RPMI7951 (cell line): Measurements from ENCODE around the gene UCK2. TPM values are rescaled to one million over a fixed set of nuclear protein-coding genes. Genes with fewer than 3 reads are reported as not detected.
A peak's percentile ranks its signal among the peaks of the same experiment; 100 is the strongest.
"Not testable (repeated sequence)": the region's sequence is repeated elsewhere in the genome, so short reads cannot be mapped to it uniquely, and the experiment has no call there.

Experiments
- DNase-seq: peaks from one replicate; pipeline ENCODE4 v3.0.0-alpha.2; 2012; ENCODE audit warnings: low read depth
- total RNA-seq: library from RNA; depleted of rRNA; stranded (reverse); fragments of >200 nt; shearing (Covaris generic); gene quantifications from 2 replicates; pipeline ENCODE4 v1.2.3, GENCODE V29; 2014; rRNA removed

Gene UCK2
- total RNA-seq = 106 and 112 TPM in 2 replicates

DNA sequence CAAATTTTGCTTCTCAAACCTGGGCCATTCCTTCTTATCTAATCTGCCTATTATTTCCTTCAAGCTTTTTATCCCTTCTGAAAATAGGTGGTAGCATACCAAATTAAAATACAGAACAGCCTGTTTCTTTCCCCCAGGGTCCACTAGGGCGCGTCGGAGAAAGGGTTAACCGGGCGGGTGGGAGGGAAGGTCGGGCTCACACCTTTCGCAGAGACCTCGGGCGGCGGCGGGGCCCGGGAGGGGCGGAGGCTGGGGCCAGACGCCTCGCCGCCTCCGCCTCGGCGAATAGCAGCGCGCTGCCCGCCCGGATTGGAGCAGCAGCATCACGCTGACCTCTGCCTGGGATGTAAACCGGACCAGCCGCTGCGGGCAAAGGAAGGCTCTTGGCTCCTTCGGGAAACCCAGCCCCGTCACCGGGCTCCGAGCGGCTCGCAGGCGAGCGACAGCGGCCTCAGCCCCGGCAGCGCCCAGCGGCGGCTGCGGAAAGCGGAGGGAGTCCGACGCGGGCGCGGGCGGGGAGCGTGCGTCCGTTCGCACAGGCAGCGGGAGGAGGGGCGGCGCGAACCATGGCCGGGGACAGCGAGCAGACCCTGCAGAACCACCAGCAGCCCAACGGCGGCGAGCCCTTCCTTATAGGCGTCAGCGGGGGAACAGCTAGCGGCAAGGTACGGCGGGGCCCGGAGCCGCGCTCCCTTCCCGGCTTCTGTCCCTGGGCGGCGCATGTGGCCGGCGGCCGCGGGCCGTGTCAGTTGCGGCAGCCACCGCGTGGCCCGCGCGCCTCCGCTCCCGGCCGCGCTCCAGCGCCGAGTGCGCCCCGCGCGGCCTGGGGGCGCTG lies at the start of gene UCK2:
Gene UCK2 (plus strand): TSS at position 347 of the 835 bp plus-strand sequence. CDS start 220 bp downstream, at position 567.
- peak; percentile 81 for DNase-seq

DNA sequence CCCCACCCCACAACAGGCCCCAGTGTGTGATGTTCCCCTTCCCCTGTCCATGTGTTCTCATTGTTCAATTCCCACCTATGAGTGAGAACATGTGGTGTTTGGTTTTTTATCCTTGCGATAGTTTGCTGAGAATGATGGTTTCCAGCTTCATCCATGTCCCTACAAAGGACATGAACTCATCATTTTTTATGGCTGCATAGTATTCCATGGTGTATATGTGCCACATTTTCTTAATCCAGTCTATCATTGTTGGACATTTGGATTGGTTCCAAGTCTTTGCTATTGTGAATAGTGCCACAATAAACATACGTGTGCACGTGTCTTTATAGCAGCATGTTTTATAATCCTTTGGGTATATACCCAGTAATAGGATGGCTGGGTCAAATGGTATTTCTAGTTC lies 49.2 kb upstream of the UCK2 start:
- DNase-seq = not testable (repeated sequence)

DNA sequence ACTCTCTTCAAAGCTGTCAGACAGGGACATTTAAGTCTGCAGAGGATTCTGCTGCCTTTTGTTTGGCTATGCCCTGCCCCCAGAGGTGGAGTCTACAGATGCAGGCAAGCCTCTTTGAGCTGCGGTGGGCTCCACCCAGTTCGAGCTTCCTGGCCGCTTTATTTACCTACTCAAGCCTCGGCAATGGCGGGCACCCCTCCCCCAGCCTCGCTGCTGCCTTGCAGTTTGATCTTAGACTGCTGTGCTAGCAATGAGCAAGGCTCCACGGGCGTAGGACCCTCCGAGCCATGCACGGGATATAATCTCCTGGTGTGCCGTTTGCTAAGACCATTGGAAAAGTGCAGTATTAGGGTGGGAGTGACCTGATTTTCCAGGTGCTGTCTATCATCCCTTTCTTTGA lies 43.9 kb upstream of the UCK2 start:
- DNase-seq = not testable (repeated sequence)

DNA sequence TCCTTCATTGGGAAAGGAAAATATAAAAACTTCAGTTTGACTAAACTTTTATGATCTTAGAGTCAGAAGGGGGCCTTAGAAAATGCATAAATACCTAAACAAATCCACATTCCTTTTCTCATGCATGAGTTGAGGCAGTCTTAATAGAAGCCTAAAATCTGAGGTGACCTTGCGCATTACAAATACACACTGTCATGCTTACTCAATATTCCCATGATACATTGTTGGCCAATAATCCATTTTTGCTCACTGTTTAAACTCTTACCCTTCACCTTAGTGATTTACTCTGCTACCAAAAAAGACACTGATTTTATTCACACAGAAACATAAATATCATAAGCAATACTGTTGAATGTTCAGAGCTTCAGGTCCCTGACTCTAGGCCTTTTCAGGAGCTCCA lies 39.7 kb upstream of the UCK2 start:
- DNase-seq = no peak

DNA sequence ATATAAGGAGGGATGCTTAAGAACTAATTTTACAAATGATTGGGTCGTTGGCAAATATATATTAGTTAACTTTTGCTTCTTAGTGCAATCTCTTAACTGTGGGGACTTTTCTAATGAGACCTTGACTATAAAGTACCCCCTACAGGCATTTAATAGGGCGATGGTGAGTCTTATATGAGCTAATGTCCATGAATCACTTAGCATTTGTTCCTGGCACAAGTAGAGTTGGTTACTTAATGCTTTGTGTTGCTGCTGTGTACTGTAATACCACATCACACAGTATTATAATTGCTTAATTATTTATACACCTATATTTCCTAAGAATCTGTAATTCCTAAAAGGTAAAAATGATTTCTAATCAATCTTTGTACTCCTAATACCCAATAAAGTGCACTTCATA lies 33.5 kb upstream of the UCK2 start:
- no peak for DNase-seq

DNA sequence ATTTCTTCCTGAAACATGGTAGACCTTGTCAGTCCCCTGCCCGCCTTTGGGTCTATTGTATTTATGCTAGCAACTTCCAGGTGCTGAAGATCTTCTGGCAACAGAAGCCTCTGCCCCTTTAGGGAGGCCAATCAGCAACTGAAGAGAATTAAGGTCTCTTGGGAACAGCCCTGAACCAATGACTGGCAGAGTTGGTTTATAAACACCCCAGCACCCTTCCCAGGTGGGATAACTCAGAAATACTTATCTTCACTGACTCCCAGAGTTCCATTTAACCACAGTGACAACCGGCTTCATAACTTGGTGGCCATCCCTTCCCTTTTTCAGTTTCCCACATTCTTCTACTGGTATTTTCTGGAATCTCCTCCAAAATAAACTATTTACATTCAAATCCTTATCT lies 31.5 kb upstream of the UCK2 start:
- no peak for DNase-seq

DNA sequence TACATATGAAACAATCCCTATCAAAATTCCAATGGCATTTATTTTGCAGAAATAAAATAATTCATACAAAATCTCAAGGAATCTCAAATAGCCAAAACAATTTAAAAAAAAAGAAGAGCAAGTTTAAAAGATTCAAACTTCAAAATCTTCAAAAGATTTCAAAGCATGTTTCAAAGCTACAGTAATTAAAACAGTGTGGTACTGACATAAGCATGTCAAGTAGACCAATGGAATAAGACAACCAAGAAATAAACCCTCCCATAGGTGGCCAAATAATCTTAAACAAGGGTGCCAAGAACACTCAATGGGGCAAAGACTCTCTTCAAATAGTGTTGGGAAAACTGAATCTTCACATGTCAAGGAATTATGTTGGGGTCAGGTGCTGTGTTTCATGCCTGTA lies 28.0 kb upstream of the UCK2 start:
- DNase-seq = no peak

DNA sequence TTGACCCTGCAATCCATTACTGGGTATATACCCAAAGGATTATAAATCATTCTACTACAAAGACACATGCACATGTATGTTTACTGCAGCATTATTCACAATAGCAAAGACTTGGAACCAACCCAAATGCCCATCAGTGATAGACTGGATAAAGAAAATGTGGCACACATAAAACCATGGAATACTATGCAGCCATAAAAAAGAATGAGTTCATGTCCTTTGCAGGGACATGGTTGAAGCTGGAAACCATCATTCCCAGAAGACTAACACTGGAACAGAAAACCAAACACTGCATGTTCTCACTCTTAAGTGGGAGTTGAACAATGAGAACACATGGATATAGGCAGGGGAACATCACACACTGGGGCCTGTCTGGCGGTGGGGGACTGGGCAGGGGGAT lies 22.9 kb upstream of the UCK2 start:
- not testable (repeated sequence) for DNase-seq

DNA sequence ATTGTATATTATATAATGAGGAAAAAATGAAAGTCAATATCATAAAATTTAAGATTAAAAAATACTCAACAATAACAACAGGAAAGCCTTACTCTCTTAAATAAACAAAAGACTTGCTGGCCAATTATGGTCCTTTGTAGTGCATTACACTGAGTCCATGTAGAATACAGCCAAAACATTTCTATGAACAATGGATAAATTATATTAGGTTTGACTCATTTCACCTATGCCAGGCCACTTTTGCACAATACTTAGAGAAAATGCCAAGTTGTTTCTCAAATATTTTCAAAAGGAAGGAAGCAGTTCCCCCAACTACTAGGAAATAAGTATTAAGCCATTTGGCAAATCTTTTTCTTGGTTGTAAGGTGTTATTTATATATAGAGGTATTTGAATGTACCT lies 19.8 kb upstream of the UCK2 start:
- DNase-seq = no peak

DNA sequence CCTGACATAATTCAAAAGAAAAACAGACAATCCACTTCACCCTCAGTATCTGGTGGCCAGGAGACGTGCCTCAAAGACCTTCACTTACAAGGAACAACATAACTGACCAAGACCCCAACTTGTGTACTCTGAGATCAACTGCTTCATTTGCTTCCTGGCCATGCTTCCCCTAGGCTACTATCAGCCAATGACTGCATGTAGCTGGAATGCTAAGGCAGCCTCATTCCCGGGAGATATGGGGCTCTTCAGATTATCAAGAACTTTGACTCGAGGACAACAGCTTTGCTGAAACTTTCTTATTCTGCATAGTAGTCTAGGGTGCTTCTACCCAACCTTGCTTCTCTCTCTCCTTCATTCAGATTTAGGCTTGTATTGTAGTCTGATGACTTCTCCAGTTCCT lies 11.7 kb upstream of the UCK2 start:
- DNase-seq = peak; percentile 64

DNA sequence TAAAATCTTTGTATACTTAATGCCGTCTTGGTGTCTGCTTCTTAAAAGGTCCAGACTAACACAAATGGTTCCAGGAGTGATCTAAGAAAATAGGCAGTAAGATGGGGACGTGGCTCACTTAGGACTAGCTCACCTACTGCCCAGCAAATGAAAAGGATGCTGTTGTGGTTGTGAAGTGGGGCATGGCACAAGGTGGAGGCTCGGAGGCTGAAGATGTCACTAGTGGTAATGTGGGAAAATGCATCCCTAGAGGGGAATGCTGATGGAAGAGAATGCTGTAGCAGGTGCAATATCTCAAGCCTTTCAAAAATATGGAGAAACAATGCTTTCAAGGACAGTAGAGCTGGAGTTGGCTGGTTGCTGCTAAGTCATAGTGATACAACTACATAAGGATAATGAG lies 11.3 kb upstream of the UCK2 start:
- no peak for DNase-seq

DNA sequence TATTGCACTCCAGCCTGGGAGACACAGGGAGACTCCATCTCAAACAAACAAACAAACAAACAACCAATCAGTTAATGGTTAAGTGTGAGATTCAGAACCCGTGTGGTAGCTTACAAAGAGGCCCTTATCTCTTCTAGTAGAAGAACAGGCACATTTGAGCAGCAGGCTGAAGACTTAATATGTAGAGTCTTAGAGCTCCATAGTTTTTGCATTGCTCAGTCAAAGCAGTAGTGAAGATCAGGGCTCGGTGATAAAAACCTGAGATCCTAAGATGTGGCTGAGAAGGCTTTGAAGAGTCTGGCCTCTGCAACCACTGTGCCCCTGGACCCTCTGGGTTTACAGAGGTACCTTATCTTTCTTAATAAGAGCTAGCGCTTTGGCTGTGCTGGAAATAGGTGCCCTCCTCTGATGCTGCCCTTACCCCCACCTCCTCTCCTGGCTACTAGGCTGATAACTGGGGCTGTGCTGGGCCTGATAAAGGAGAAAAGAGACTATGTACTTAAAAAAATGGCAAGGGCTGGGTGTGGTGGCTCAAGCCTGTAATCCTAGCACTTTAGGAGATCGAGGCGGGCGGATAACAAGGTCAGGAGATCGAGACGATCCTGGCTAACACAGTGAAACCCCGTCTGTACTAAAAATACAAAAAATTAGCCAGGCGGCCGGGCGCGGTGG lies 10.5 kb upstream of the UCK2 start:
- DNase-seq = no peak

DNA sequence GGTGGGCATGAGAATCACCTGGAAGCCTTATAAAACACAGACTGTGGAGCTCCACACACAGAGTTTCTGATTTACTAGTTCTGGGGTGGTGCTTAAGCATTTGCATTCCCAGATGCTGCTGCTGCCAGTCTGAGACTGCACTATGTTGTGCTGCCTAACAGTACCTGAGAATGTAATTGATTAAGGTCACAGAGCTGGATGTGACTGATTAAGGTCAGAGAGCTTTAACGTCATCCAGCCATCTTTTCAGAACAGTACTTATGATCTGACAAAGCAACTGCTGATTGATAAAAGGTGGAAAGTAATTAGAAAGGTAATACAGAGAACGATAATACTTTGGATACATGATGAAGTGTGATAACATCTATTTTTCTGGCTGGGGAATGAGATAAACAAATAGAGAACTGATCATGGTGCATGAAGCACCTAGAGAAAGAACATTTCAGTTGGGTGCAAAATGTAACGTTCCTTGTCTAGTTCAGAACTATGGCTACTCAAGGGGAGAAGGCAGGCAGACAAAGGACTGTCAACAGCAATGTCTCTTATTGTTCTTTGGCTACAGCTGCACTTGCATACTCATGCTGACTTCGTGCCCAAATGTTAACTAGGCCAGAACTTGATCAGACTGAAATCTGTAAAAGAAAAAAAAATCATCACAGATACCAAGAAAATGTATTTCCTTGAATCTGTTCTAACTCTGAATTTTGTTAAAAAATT lies 3.7 kb upstream of the UCK2 start:
- no peak for DNase-seq

DNA sequence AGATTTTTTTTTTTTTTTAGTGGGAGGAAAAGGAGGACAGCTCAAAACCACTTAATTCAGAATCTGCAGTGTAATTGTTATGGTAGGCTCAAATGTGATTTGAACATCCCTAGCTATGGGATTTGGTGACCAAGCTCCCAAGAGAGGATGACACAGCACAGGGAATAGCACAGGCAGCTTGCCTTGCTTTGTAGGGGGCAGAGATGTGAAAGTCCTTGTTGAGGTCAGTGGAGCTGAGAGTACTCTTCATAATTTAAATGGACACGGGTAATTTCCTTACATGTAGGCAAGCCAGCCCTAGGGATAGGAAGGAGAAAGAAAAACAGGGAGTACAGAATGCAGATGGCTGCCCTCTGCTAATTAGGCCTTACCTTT lies 3.2 kb upstream of the UCK2 start:
- DNase-seq = peak; percentile 28

DNA sequence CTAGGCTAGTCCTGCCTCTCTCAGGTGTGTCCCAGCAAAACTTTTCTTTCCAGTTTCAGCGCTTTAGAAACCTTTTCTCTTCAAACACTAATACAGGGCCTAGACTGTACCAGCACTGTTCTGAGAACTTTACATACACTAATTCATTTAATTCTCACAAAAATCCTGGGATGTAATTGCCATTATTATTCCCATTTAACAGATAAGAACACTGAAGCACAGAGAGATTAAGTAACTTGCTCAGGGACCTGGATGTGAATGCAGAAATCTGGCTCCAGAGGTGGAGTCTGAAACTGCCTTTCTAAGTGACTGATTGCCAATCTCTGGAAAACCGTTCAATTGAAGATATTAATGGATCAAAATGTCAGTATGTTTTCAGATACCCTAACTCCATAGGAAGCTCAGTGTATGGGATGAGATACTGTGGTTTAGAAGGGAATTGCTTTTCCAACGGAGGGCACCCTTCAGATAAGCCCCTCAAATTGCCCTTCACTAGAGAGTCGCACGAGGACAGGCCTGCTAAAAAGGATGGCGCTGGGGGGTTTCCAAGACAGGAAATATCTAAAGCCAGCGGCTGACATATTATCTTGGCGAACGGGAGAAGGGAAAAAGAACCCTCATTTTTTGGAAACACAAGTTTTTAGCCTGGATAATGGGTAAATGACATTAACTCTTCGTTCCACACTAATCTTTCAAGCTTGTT lies 698 bp upstream of the UCK2 start:
- no peak for DNase-seq

DNA sequence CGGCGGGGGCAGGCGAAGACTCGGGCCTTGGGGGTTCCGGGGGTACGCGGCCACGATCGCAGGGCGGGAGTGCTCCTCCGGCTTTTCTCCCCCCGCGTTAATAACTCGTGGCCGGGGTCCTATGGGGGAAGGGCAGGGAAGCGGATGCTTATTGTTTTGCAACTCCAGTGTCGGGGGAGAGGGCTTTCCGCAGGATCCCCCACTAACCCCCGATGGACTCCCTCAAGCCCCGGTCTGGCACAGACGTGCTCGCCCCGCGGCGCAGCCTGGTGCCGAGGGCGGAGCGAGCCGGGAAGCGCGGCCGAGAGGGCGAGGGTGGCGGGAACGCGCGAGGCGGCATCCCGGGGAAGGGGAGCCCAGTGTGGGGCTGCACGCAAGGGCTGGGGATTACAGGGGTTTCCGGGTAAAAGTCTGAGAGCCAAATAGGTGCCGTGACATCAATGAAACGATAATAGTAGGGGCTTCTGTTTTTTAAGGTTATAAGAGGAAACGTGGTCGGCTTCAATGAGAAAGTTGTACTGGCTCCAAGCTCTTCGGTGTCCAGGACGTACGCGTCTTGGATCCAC lies 772 bp downstream of the UCK2 start:
- DNase-seq = peak; percentile 40

DNA sequence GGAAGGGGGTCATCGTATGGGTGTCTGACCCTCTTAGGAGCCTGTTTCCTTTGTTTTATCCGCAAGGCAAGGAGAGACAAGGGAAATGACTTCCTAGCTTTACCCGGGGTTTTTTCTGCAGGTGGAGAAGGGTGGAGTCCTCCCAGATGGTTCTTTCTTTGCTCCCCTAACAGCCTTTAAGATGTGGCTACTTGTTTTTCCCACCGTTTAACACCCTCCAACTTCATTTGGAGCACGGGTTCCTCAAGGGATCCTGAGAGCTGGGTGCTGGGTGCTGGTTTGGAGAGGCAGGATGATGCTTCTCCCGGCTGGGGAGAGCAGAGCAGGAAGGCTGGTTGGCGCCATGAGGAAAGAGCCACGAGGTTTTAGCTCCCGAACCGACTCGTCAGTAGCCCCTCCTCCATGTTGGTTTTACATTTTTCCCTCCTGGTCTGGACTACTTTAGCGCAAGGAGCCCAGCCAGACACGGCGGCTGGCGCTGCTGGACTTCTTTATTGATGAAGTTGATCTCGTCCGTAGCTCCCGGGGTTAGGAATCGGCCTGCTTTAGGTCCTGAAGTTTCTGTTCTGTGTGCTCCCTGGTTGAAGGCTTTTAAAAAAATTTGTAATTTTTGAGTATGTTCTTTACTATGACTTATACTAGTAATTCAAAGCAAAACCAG lies 1.4 kb downstream of the UCK2 start:
- peak; percentile 79 for DNase-seq

DNA sequence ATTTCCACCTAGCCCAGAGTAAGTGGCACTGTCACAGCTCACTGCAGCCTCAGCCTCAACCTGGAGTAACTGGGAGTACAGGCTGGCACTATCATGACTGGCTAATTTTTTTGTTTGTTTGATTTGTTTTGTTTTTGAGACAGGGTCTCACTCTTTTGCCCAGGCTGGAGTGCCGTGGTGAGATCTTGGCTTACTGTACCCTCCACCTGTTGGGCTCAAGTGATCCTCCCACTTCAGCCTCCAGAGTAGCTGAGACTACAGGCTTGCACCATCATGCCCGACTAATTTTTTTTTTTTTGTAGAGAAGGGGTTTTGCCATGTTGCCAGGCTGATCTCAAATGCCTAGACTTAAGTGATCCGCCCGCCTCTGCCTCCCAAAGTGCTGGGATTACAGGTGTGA lies 2.5 kb downstream of the UCK2 start:
- no peak for DNase-seq

DNA sequence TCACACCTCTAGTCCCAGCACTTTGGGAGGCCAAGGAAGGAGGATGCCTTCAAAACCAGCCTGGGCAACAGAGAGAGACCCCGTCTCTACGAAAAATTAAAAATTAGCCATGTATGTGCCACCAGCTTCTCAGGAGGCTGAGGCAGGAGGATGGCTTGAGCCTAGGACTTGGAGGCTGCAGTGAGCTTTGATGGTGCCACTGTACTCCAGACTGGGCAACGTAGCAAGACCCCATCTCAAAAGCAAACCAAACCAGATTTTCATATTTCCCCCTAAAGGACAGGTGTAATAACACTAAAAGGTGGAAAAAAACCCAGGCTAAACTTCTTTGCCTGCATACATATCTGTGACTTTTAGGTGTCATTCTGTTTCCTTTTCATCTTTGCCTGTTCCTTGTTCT lies 3.7 kb downstream of the UCK2 start:
- DNase-seq = no peak

DNA sequence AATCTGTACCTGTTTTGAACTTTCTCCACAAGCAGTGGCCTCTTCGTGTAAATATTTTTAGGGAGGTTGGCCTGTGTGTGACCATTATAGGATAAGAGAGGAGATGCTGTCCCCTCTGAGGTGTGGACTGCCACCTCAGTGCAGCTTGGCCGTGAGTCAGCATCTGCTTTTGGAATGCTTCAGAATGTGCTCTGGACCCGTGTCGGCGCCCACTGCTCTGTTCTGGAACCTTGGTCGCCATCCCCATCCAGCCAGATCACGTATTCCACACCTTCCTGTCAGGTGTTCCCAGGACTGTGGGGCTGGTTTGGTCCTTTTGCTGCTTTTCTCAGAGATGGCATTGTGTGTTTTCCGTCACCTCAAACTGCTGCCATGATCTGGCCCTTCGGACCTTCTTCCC lies 5.5 kb downstream of the UCK2 start:
- DNase-seq = no peak

DNA sequence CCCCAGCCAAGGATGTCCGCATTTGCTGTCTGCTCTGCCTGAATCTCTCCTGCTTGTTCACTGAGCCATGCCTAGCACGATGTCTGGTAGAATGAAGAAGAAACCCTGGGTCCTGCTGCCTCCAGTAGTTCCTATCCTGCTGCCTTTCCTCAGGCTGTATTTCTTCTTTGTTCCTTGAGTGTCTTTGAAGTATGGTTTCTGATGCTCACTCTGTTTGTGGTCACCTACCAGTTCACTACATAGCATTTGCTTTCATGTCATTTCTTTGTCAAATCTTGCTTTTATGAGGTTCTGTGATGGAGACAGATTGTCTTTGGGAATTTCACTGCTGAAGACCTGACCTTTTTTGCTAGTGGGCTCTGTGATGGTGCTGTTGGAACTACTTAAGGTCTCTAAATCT lies 5.9 kb downstream of the UCK2 start:
- no peak for DNase-seq
